ENCODE data around the gene IFNL1. TPM values are rescaled to one million over a fixed set of nuclear protein-coding genes. Genes with fewer than 3 reads are reported as not detected.
A peak's percentile ranks its signal among the peaks of the same experiment; 100 is the strongest.

IFNL1 gene
- total RNA-seq, 1 experiment from 2014 or later = not detected

- Mint-ChIP-seq H3K4me3 (ENCODE audit: unreplicated experiment) (peak overlapping the region; percentile 100), H3K9me3 (ENCODE audit: unreplicated experiment) (no peaks in the 10 kb centered on the region), H3K27me3 (ENCODE audit: insufficient read depth, unreplicated experiment) (no peaks in the 10 kb centered on the region), H3K36me3 (ENCODE audit: insufficient read depth, unreplicated experiment) (peaks cover 26% of the 10 kb centered on the region), H3K4me1 (ENCODE audit: low read depth, unreplicated experiment) (peaks cover 47% of the 10 kb centered on the region), H3K27ac (ENCODE audit: unreplicated experiment) (peak overlapping the region; percentile 95)
- DNase-seq = peak; percentile 57 to 64
- no TSS peak for BruUV-seq (replicated peaks)
- H3K36me3 ChIP-seq (ENCODE audit: control insufficient read depth, insufficient read depth, low read length) = no peaks in the 10 kb centered on the region
- peak overlapping the region; percentile 67 for H3K4me3 ChIP-seq (ENCODE audit: low read depth, low read length)
- H3K4me1 ChIP-seq = peaks cover 7% of the 10 kb centered on the region
- ChIA-PET CTCF (no interaction called here), POLR2A (no interaction called here)
- TF ChIP-seq CTCF (IDR thresholded peaks at IDR 0.05; ENCODE audit: insufficient read depth in 1 of 2, low read depth in 1 of 2, low read length in 1 of 2, severe bottlenecking in 1 of 2, unreplicated experiment in 1 of 2) = peak in 1 of 2 experiments; percentile 6
- intact Hi-C loops (cut with micrococcal nuclease; ENCODE audit: unreplicated experiment) = loop anchor here (1.0 to 5.0 kb wide), 3 partner anchors 51 to 219 kb away; partner anchors contain the start of genes MED29, PAF1 and PLEKHG2
- H3K9me3 ChIP-seq = no peaks in the 10 kb centered on the region
- no peaks in the 10 kb centered on the region for H3K27me3 ChIP-seq (replicated peaks; ENCODE audit: control insufficient read depth, insufficient read depth, low read length)
Observed at GRCh38 chr19:39341129-39341718, 45.0 kb downstream of the IFNL1 start.

- H3K9me3 ChIP-seq = no peaks in the 10 kb centered on the region
- H3K27ac Mint-ChIP-seq (ENCODE audit: unreplicated experiment) = peak within 1 kb of the TSS; percentile 95
- H3K4me1 ChIP-seq = peaks cover 7% of the 10 kb centered on the region
- TF ChIP-seq CTCF (IDR thresholded peaks at IDR 0.05; ENCODE audit: insufficient read depth in 1 of 2, low read depth in 1 of 2, low read length in 1 of 2, severe bottlenecking in 1 of 2, unreplicated experiment in 1 of 2) = peak; percentile 68 to 79
- DNase-seq = peak; percentile 99 to 100
- H3K36me3 ChIP-seq (ENCODE audit: control insufficient read depth, insufficient read depth, low read length) = no peaks in the 10 kb centered on the region
- H3K27me3 Mint-ChIP-seq (ENCODE audit: insufficient read depth, unreplicated experiment) = no peaks in the 10 kb centered on the region
- peak within 1 kb of the TSS; percentile 100 for H3K4me3 Mint-ChIP-seq (ENCODE audit: unreplicated experiment)
- ChIA-PET POLR2A (interaction anchor here (0.5 to 1.4 kb wide), 14 partner anchors 31 to 1349 kb away, joined by 3 to 22 read pairs (median 4); partner anchors contain the start of genes MED29, PAF1, RPS16 and SUPT5H), CTCF (interaction anchor here (0.5 to 1.4 kb wide), 21 partner anchors 10 to 366 kb away, joined by 3 to 7 read pairs (median 4); partner anchors contain the start of genes MED29, PAF1, RPS16 and SUPT5H)
- no peaks in the 10 kb centered on the region for H3K9me3 Mint-ChIP-seq (ENCODE audit: unreplicated experiment)
- H3K4me3 ChIP-seq (ENCODE audit: low read depth, low read length) = peak within 1 kb of the TSS; percentile 71
- H3K36me3 Mint-ChIP-seq (ENCODE audit: insufficient read depth, unreplicated experiment) = peaks cover 26% of the 10 kb centered on the region
- intact Hi-C loops (cut with micrococcal nuclease; ENCODE audit: unreplicated experiment) = loop anchor here (1.0 to 5.0 kb wide), 3 partner anchors 50 to 220 kb away; partner anchors contain the start of genes MED29, PAF1 and PLEKHG2
- no TSS peak for BruUV-seq (replicated peaks)
- no peaks in the 10 kb centered on the region for H3K27me3 ChIP-seq (replicated peaks; ENCODE audit: control insufficient read depth, insufficient read depth, low read length)
- peaks cover 47% of the 10 kb centered on the region for H3K4me1 Mint-ChIP-seq (ENCODE audit: low read depth, unreplicated experiment)
Observed at GRCh38 chr19:39341719-39342604, 45.8 kb downstream of the IFNL1 start, which contains the start of gene SAMD4B. SAMD4B (plus strand) TSS chr19:39342421; CDS start chr19:39356894, 14,473 bp downstream.

Data from Caco-2 (cell line).